ENCODE data around the gene GIGYF1.
A peak's percentile ranks its signal among the peaks of the same experiment; 100 is the strongest.

The GIGYF1 gene

GRCh38 chr7:100683659-100684533 lies 10.2 kb downstream of the GIGYF1 start:
- DNase-seq: no peak

- no peak for DNase-seq
Measured at GRCh38 chr7:100682991-100683658, 10.9 kb downstream of the GIGYF1 start.

DNA sequence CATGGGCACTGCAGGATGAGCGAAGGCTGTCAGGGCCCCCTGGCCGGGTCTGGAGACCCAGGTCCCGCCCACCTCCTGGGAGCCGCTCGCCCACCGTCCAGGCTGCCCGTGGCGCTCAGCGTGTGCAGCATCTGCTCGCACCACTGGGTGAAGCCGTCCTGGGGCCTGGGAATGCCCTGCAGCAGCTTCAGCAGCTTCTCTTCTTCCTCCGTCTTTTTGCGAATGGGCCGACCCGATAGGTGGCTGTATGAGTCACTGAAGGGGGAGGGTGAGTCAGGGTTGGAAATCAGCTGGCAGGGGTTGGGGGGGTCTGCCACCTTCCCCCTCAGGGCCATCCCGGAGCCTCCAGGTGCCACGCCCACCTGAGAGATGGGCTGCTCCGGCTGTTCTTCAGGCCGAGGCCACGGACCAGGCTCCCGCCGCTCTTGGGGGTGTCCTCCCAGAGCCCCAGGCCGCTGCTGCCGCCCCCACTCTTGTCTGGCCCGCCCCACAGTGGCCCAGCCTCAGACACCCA lies 11.8 kb downstream of the GIGYF1 start:
- no peak for DNase-seq

DNA sequence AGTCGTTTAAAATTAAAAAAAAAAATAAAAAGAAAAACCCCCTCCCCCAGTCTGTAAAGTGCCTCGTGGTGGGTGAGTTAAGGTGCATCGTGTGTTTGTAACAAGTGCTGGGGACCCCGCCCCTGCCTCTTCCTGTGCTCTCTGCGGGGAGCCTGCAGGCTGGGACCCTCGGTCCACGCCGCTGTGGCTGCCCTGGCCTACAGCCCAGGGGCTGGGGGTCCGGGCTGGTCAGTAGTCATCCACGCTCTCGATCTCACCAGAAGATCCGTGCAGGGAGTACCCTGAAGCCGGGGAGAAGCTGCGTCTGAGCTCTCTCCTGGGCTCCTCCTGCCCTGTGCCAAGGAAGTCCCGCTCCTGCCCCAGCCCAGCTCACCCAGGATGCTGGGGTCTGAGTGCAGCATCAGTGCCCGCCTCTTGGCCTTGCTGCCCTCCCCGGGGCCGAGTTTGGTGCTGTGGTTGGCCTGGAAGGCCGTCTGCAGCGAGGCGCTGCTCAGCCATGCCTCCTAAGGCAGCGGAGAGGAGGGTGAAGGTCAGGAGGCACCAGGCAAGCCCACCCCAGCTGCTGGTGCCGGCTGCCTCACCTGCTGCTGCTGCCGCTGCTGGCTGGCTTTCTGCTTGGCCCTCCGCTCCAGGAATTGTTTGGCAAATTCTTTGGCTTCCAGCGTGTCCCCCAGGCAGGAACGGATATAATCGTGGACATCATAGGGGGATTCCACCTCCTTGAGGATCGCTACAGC lies 12.4 kb downstream of the GIGYF1 start:
- no peak for DNase-seq

- DNase-seq: no peak
Measured at GRCh38 chr7:100680576-100681271, 13.3 kb downstream of the GIGYF1 start.

- DNase-seq: no peak
Measured at GRCh38 chr7:100679927-100680575, 14.0 kb downstream of the GIGYF1 start.

- DNase-seq: no peak
Measured at GRCh38 chr7:100679129-100679926, 14.7 kb downstream of the GIGYF1 start.

DNA sequence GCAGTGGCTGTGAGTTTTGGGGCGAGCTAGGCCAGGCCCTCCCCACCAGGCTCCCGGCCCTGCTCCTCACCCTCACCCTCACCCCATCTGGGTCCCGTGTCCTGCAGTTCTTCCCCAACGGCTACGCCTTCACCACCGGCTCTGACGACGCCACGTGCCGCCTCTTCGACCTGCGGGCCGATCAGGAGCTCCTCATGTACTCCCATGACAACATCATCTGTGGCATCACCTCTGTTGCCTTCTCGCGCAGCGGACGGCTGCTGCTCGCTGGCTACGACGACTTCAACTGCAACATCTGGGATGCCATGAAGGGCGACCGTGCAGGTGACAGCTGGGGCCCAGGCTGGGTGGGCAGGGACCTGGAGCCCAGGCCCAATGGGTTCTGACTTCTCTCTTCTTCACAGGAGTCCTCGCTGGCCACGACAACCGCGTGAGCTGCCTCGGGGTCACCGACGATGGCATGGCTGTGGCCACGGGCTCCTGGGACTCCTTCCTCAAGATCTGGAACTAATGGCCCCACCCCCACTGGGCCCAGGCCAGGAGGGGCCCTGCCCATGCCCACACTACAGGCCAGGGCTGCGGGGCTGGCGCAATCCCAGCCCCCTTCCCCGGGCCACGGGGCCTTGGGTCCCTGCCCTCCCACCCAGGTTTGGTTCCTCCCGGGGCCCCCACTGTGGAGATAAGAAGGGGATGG lies 15.6 kb downstream of the GIGYF1 start:
- DNase-seq: no peak

DNA sequence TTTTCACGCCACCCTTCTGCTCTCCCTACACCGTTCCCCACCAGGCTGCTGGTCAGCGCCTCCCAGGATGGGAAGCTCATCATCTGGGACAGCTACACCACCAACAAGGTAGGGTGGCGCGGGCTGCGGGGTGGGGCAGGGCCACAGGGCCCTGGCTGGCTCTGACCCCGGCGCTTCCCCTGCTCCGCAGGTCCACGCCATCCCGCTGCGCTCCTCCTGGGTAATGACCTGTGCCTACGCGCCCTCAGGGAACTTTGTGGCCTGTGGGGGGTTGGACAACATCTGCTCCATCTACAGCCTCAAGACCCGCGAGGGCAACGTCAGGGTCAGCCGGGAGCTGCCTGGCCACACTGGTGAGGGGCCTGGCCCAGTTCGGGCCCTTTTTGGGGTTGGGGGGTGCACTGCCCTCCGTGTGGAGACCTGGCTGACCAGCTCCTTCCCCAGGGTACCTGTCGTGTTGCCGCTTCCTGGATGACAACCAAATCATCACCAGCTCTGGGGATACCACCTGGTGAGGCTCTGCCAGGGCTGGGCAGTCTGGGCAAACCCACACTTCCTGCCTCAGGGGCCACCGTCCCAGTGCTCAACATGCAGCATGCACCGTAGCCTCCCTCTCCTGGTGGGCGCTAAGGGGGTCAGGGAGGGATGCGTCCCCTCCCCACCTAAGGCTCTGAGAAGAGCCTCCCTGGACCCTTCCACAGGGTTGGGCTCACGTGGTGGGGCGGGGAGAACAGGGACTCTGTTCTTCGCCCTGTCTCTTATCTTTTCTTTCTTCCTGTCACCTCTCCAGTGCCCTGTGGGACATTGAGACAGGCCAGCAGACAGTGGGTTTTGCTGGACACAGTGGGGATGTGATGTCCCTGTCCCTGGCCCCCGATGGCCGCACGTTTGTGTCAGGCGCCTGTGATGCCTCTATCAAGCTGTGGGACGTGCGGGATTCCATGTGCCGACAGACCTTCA lies 16.5 kb downstream of the GIGYF1 start:
- no peak for DNase-seq

DNA sequence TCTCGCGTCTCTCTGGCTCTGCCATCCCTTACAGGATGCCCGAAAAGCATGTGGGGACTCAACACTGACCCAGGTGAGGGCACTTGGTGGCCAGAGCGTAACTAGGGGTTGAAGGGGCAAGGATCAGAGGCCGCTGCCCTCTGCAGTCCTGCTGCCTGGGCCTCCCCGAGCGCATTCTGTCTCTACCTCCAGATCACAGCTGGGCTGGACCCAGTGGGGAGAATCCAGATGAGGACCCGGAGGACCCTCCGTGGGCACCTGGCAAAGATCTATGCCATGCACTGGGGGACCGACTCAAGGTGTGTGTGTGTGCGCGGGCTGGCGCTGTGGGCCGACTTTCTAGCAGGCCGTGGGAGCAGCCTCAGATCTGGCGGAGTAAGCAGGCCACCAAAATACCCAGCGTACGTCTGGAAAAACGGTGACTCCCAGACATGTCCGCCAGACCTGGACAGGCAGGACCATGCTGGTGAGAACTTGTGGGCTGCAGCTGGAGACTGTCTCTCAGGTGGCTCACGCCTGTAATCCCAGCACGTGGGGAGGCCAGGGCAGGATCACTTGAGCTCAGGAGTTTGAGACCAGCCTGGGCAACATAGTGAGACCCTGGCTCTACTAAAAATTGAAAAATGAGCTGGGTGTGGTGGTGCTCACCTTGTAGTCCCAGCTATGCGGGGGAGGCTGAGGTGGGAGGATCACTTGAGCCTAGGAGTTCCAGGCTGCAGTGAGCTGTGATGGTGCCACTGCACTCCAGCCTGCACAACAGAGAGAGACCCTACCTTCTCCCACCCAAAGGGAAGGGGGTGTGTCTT lies 17.3 kb downstream of the GIGYF1 start:
- DNase-seq: no peak

DNA sequence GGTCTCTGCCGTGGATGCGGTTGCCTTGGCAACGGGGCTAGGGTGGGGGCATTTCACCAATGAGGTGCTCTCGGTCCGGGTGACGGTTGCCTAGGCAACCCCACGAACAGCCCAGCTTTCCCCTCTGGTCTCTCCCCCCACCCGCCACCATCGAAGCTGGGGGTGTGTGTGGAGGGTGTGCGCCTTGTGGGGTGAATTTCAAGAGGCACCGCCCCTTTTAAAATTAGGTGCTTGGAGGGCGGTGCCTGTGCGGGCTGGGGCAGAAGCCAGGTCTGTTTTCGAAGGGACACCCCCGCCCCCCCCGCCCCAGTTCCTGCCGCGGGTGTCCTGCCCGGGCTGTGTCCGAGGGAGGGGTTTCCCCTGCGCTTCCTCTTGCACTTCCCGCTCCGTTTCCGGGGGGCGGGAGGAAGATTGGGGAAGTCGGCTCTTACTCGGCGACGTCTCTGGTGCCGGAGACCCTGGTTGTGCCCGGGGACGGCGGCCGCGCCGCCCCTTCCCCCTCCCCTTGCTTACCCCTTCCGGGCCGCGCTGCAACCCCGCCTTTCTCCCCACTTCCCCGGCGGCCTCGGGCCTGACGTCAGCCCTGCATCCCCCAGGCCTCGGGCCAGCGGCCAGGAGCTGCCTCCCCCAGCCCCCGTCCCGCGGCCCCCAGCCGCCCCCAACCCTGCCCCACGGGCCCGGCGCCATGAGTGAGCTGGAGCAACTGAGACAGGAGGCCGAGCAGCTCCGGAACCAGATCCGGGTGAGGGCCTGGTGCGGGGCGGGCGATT lies 18.3 kb downstream of the GIGYF1 start:
- peak; percentile 44 to 95 (median 89) for DNase-seq

DNA sequence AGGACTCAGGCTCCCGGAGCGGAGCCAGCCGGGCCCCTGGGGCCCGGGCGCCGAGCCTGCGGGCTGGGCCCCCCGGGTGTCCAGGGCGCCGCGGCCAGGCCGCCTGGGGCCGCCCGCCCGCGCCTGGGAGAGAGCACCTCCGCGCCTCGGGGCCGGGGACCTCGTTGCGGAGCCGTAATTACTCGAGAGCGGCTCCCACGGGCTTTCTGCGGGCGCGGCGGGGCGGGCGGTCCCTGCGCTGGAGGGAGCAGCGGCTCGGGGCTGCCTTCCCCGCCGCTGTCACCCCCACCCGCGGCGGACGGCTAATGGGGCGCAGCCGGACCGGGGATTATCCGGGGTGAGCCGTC lies 19.0 kb downstream of the GIGYF1 start:
- DNase-seq: peak; percentile 32 to 84 (median 82)

DNA sequence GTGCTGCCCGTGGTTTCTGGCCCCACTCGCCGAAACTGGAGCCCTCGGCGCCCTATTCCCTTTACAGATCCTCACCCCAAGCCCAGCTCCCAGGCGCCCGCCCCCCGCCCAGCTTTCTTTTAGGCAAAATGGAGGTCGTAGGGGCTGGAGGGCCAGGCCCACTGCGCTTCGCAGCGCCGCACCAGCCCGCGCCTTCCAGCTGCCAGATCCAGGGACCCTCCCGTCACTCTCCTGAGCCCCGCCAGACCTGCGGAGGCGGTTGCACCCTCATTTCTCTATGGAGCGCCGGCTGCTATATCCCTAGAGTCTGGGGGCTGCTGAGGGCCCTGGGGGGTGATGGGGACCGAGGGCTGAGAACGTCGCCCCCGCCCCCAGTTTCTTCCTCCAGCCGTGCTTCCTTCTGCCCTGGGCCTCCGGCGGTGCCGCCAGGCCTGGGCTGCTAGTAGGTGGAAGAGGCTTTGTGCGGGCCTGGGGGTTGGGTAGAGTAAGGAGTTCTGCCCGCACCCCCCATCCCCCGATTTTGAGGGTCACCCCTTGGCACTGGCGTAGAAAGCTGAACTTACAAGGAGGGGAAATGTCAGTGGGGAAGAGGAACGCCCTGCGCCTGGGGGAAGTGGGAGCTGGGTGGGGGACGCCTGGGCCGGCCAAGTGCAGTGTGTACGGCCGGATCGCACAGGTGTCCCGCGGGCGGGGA lies 19.5 kb downstream of the GIGYF1 start:
- DNase-seq: peak in 2 of 3 experiments; percentile 72 to 73

GRCh38 chr7:100673942-100674410 lies 20.1 kb downstream of the GIGYF1 start:
- peak; percentile 24 to 90 (median 81) for DNase-seq

DNA sequence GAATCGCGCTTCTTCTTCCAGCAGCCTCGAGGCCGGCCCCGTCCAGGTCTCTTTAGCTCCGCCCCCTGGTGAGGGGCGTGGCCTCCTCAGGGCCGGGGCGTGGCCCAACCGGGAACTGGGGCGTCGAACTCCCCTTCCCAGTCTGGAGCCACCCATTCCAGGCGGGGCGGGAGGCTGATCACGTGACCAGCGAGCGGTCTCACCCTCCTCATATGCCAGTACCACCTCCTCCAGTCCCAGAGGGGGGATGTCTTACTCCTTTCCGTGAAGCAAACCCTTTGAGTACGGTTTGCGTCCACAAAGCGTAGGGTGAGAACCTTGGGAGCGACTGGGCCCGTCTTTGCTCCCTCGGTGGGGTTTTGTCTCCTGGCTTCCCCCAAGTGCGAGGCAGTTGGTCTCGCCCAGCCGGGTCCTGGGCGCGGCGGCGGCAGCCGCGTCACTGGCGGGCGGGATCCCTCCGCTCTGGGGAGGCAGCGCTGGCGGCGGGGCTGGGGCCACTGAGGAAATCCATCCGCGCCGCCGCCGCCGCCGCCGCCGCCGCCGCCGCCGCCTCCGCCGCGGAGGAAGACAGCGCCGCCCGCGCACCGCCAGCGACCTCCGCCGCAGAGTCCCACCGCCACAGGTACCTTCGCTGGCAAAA lies 20.6 kb downstream of the GIGYF1 start, which contains the start of gene GNB2:
TSS of gene GNB2 (plus strand) at position 439 of the 640 bp plus-strand sequence. CDS start 2,526 bp downstream, outside the sequence.
- peak; percentile 100 for DNase-seq
